ENCODE measurements around the gene LZTS3.

Gene LZTS3

DNA sequence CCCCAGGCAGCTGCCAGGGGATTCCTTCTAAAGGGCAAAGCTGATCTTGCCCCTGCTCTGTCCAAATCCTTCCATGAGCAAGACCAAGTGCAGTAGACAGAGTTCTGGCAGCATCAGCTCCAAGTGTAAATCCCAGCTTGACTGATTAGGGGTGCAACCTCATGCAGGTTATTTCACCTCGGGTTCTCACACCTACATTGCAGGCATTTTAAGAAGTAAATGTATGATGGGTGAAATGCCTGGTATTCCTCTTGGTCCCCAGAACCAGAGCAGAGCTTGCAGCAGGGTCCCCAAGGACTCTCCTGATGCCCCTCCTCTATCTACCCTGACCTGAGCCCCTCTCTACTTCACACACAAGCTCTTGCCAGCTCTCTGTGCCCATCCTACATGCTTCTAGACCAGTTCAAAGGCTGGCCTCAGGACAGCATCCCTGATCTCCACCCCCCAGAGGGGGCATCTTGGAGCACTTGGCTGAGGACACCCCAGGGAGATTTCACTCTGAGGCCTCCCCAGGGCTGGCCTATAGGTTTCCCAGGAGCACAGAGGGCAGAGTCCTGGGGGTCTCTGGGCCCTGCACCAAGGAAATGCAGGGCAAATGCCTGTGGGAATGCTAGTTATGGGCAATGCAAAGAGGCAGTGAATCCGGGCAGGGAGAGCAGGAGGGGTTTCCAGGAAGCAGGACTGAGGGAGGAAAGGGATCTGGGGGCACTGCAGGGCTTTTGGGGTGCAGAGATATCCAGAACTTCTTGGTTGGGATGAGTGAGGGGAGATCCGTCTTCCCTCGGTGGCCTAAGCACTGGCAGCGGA lies 1.0 kb downstream of the LZTS3 start:
- H3K4me3 ChIP-seq (ENCODE audit: low read length), result peak overlapping the region; percentile 84
- H3K4me2 ChIP-seq (ENCODE audit: low read length), result peak overlapping the region; percentile 100
- peak overlapping the region; percentile 86 for H3K9ac ChIP-seq (ENCODE audit: low read depth, low read length)
- H3K36me3 ChIP-seq (ENCODE audit: insufficient read depth, low read length), result no peaks in the 10 kb centered on the region
- no peaks in the 10 kb centered on the region for H3K9me3 ChIP-seq (replicated peaks; ENCODE audit: low read length)
- no peaks in the 10 kb centered on the region for H3K27me3 ChIP-seq (ENCODE audit: control insufficient read depth, insufficient read depth, low read length)
- H3K4me1 ChIP-seq (ENCODE audit: control insufficient read depth, insufficient read depth, low read length), result peaks cover 13% of the 10 kb centered on the region

DNA sequence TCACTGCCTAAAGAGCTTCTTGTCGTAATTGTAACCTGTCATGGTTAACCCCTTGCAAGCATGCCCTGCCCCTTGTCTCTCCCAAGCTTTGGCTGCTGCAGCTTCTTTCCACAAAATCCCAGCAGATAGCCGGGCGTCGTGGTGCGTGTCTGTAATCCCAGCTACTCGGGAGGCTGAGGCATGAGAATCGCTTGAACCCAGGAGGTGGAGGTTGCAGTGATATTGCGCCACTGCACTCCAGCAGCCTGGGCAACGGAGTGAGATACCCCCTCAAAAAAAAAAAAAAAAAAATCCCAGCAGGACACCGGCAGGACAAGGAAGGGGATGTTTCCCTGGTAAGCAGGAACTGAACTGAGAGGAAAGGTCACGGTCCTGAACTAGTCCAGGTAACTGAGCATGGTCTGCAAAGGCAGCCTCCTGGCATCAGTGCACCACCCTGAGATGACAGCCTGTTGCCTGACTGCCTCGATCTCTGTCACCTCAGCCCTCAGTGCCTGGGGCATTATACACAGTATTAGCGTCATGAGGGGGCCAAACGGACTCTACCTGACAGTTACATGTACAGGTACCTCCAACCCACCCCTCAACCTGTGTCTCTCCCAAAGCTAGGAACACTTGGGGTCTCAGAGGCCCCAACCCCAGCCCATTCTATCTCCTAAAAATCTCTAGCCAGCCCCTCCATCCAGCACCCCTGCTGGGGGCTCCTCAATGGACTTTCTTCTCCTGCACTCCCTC lies 1.8 kb downstream of the LZTS3 start:
- no peaks in the 10 kb centered on the region for H3K9me3 ChIP-seq (replicated peaks; ENCODE audit: low read length)
- H3K4me2 ChIP-seq (ENCODE audit: low read length), result peak overlapping the region; percentile 100
- no peak overlapping the region for H3K9ac ChIP-seq (ENCODE audit: low read depth, low read length)
- H3K27me3 ChIP-seq (ENCODE audit: control insufficient read depth, insufficient read depth, low read length), result no peaks in the 10 kb centered on the region
- H3K4me3 ChIP-seq (ENCODE audit: low read length), result no peak overlapping the region
- peaks cover 13% of the 10 kb centered on the region for H3K4me1 ChIP-seq (ENCODE audit: control insufficient read depth, insufficient read depth, low read length)
- H3K36me3 ChIP-seq (ENCODE audit: insufficient read depth, low read length), result no peaks in the 10 kb centered on the region

DNA sequence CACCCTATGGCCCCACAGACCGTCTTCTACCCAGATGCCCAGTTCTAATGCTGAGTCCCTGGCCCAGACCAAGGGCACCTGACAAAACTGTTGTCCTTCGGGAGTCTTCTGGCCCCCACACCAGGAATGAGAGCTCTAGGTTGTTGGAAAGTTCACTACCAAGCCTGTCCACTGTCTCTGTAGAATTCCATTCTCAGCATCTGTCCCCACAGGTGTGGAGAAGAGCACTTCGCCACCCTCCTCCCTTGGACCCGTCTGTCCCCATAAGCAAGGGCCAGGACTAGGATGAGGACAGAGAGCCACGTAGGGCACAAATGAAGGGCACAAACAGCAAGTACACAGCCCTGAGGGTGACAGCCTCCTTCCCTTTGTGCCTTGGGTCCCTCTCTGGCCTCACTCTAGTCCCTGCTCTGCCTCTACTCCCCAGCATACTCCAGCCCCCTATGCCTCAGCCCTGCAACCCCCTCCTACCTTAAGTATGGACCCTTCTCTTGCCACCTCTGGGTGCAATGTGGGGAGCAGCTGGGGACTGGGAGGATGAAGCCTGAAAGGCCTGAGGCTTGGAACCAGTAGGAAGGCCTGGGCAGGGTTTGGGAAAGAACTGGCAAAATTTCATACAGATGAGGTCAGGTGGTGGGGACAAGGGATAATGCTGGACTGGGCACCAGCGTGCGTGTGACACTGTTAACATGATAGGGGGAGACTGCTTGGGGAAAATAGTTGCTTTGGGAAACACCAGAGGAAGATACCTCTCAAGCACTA lies 4.3 kb downstream of the LZTS3 start:
- H3K9ac ChIP-seq (ENCODE audit: low read depth, low read length), result no peak overlapping the region
- no peaks in the 10 kb centered on the region for H3K9me3 ChIP-seq (replicated peaks; ENCODE audit: low read length)
- no peaks in the 10 kb centered on the region for H3K36me3 ChIP-seq (ENCODE audit: insufficient read depth, low read length)
- H3K4me1 ChIP-seq (ENCODE audit: control insufficient read depth, insufficient read depth, low read length), result peaks cover 9% of the 10 kb centered on the region
- H3K27me3 ChIP-seq (ENCODE audit: control insufficient read depth, insufficient read depth, low read length), result no peaks in the 10 kb centered on the region
- no peak overlapping the region for H3K4me2 ChIP-seq (ENCODE audit: low read length)
- no peak overlapping the region for H3K4me3 ChIP-seq (ENCODE audit: low read length)

DNA sequence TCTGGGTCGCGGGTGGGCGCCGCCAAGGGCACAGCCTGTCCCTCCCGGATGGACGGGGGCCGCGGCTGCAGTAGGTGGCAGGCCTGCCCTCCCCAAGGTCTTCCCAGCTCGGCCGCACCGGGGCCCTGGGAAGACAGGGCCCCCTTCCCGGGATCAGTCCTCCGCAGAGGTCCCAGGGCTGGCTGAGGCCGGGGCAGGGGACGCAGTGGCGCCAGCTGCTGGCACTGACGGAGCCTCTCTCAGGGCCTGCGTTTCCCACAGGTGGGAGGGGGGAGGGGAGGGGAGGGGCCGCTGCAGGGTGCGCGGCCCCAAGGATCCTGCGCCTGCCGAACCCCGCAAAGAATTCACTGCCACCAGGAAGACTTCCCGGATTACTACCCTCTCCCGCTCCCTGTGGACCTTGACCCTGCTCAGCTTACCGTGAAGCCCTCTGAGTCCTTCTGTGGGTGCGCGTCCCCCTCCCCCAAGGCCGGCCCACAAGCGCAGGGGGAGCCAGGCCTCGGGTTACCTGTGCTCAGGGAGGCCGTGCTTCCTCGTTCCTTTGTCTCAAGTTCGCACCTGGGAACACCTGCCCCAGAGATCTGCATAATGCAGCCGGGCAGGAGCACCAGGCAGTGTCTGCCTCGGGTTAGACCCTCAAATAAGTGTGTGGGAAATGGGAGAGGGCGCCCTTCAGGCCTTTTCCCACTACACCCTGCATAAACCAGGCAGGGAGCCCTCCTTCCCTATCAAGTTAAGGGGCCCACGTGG lies 5.1 kb downstream of the LZTS3 start:
- H3K9me3 ChIP-seq (replicated peaks; ENCODE audit: low read length), result no peaks in the 10 kb centered on the region
- no peak overlapping the region for H3K4me2 ChIP-seq (ENCODE audit: low read length)
- H3K9ac ChIP-seq (ENCODE audit: low read depth, low read length), result no peak overlapping the region

DNA sequence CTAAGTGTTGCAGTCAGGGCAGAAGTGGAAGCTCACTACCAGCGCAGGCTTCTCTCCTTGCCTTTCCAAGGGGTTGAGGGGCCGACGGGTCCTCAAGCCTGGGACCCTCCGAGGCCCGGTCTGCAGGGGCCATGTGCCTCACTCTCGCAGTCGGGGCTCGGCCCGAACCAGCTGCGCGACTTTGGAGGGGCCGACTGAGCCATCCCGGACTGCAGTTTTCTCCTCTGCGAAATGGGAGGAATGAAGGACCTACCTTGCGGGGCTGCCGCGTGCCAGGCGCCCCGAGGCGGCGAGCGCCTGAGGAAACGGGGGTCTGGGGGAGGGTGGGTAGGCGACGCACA lies 5.6 kb downstream of the LZTS3 start:
- Histone ChIP-seq H3K9ac (ENCODE audit: low read depth, low read length) (no peak overlapping the region), H3K4me3 (ENCODE audit: low read length) (no peak overlapping the region), H3K27me3 (ENCODE audit: control insufficient read depth, insufficient read depth, low read length) (no peaks in the 10 kb centered on the region), H3K9me3 (replicated peaks; ENCODE audit: low read length) (no peaks in the 10 kb centered on the region), H3K4me2 (ENCODE audit: low read length) (no peak overlapping the region), H3K36me3 (ENCODE audit: insufficient read depth, low read length) (no peaks in the 10 kb centered on the region), H3K4me1 (ENCODE audit: control insufficient read depth, insufficient read depth, low read length) (peaks cover 6% of the 10 kb centered on the region)

More for the DNA sequence above, 5.1 kb downstream of the LZTS3 start:
- no peaks in the 10 kb centered on the region for H3K36me3 ChIP-seq (ENCODE audit: insufficient read depth, low read length)
- no peaks in the 10 kb centered on the region for H3K27me3 ChIP-seq (ENCODE audit: control insufficient read depth, insufficient read depth, low read length)
- peaks cover 7% of the 10 kb centered on the region for H3K4me1 ChIP-seq (ENCODE audit: control insufficient read depth, insufficient read depth, low read length)
- no peak overlapping the region for H3K4me3 ChIP-seq (ENCODE audit: low read length)

DNA sequence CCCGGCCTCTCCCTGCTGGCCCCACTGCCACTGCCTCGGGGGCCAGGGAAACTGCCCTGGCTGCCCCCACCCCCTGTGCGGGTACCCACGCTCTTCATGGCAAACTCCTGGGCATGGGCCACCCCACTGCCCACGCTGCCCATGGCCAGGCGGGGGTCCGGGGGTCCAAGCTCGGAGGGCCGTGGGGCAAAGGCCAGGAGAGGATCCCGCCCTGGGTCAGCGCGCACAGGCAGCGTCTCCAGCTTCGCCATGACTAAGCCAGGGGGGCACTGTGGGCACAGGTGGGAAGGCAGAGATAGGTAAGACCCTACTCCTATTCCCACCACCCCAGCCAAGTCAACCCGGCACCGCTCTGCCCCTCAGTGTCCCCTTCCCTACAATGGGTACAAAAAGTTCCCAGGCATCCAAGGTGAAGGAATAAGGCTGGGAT lies 6.4 kb downstream of the LZTS3 start:
- no peak overlapping the region for H3K4me2 ChIP-seq (ENCODE audit: low read length)
- no peak overlapping the region for H3K4me3 ChIP-seq (ENCODE audit: low read length)
- no peaks in the 10 kb centered on the region for H3K36me3 ChIP-seq (ENCODE audit: insufficient read depth, low read length)
- H3K9me3 ChIP-seq (replicated peaks; ENCODE audit: low read length), result no peaks in the 10 kb centered on the region
- H3K4me1 ChIP-seq (ENCODE audit: control insufficient read depth, insufficient read depth, low read length), result no peaks in the 10 kb centered on the region
- H3K9ac ChIP-seq (ENCODE audit: low read depth, low read length), result no peak overlapping the region
- no peaks in the 10 kb centered on the region for H3K27me3 ChIP-seq (ENCODE audit: control insufficient read depth, insufficient read depth, low read length)

DNA sequence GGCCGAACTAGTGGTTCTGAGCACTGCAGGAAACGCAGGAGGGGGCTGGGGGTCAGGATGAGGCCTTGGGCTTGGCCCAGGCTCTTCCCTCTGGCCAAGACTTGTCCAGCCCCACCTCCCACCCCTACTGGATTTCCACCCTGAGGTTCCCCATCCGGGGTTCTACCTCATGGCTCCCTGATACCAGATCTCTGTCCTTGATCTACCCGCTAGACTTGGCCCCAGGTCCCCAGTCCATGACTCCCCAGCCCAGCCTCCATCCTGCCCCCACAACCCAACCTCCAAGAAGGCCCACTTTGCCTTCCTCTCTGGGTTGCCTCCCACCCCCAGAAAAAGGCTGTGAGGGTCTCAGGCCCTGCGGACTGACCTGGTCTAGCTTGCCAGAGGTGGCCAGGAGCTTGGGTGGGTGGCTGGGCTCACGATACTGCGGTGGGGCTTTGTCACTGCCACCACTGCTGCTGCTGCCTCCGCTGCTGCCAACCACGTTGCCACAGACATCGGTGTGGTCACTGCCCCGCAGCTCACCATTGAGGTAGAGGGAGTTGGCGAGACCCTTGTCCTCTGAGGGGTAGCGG lies 6.9 kb downstream of the LZTS3 start:
- Histone ChIP-seq H3K4me3 (ENCODE audit: low read length) (no peak overlapping the region), H3K9ac (ENCODE audit: low read depth, low read length) (no peak overlapping the region), H3K9me3 (replicated peaks; ENCODE audit: low read length) (no peaks in the 10 kb centered on the region), H3K27me3 (ENCODE audit: control insufficient read depth, insufficient read depth, low read length) (no peaks in the 10 kb centered on the region), H3K4me1 (ENCODE audit: control insufficient read depth, insufficient read depth, low read length) (no peaks in the 10 kb centered on the region), H3K36me3 (ENCODE audit: insufficient read depth, low read length) (no peaks in the 10 kb centered on the region), H3K4me2 (ENCODE audit: low read length) (no peak overlapping the region)

DNA sequence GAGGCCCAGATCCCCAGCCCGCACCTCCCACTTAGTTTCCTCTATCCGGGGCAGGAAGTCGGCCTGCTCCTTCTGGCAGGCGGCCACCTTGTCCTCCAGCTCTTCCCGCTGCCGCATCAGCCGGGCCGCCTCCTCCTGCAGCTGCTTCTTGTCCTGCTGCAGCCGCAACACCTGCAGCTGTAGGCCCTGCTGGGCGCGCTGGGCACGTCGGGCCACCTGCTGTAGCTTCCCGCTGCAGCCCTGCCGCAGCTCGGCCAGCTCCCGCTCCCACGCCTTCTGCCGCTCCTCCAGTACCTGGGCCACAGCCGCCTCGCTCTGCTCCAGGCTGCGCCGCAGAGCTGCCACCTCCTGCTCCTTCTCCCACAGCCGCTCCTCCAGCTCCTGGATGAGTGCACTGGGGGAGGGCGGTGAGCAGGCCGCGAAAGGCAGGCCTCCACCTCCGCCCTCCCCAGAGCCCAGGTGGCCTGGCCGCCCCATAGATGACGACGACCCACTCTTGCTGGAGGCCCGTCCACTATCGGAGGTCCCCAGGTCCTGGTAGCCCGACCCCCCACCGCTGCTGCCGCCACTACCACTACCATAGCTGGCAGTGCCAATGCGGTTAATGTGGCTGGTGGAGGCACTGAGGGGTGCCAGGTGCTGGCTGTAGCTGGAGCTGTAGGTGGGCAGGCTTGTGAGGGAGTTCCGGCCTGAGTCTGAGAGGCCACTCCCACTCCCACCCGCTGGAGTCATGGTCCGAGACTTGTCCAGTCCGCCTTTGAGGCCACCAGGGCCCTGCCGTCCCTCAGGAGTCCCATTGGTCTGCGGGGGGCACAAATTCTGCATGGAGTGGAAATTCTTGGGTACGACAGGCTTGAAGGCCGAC lies 7.6 kb downstream of the LZTS3 start:
- Histone ChIP-seq H3K9ac (ENCODE audit: low read depth, low read length) (no peak overlapping the region), H3K27me3 (ENCODE audit: control insufficient read depth, insufficient read depth, low read length) (no peaks in the 10 kb centered on the region), H3K4me3 (ENCODE audit: low read length) (no peak overlapping the region), H3K9me3 (replicated peaks; ENCODE audit: low read length) (no peaks in the 10 kb centered on the region), H3K36me3 (ENCODE audit: insufficient read depth, low read length) (no peaks in the 10 kb centered on the region), H3K4me2 (ENCODE audit: low read length) (no peak overlapping the region), H3K4me1 (ENCODE audit: control insufficient read depth, insufficient read depth, low read length) (no peaks in the 10 kb centered on the region)

DNA sequence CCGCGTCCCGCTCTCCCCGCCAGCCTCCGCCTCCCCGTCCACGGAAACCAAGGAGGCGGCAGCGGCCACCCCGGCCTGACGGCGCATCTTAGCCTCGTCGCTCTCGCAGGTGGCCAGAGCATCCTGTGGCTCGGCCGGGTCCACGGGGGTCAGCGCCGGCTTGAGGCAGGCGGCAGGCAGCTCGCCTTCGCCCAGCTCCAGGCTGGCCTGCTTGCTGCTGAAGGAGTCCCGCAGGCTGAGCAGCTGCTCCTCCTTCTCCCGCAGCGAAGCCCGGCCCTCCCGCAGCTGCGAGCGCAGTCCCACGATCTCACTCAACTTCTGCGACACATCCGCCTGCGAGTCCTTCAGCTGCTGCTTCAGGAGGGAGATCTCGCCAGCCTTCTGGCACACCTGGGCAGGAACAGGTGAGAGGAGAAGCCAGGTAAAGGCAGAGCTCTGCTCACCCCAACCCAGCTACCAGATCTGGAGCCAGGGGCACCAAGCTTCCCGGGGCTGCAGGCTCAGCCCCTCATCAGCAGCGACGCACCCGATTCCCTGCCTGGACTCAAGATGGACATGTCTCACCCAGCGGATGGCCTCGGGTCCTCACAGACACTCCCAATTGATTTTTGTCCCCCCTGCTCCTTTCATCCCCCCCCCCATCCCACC lies 8.5 kb downstream of the LZTS3 start:
- H3K4me1 ChIP-seq (ENCODE audit: control insufficient read depth, insufficient read depth, low read length), result no peaks in the 10 kb centered on the region
- H3K27me3 ChIP-seq (ENCODE audit: control insufficient read depth, insufficient read depth, low read length), result no peaks in the 10 kb centered on the region
- H3K36me3 ChIP-seq (ENCODE audit: insufficient read depth, low read length), result no peaks in the 10 kb centered on the region
- H3K9me3 ChIP-seq (replicated peaks; ENCODE audit: low read length), result no peaks in the 10 kb centered on the region
- H3K4me3 ChIP-seq (ENCODE audit: low read length), result no peak overlapping the region
- H3K4me2 ChIP-seq (ENCODE audit: low read length), result peak overlapping the region; percentile 37
- H3K9ac ChIP-seq (ENCODE audit: low read depth, low read length), result no peak overlapping the region
